OCI-LY7 (cell line): ENCODE measurements around the gene PLCXD1. TPM values are rescaled to one million over a fixed set of nuclear protein-coding genes. Genes with fewer than 3 reads are reported as not detected.
A peak's percentile ranks its signal among the peaks of the same experiment; 100 is the strongest.
"Not testable (repeated sequence)": the region's sequence is repeated elsewhere in the genome, so short reads cannot be mapped to it uniquely, and the experiment has no call there.

Experiments
- BruUV-seq: library from RNA; stranded (reverse); fragments of 400-500 nt; replicated peaks from 2 replicates; lab custom pipeline; 2021; lab: Mats Ljungman, UMichigan
- CTCF ChIA-PET: fragments of 300-600 bp; sonication (Branson Sonifier 250); formaldehyde crosslinking; loops from one replicate; lab custom pipeline; 2022; ENCODE audit warnings: antibody characterized with exemption; ENCODE audit not compliant: unreplicated experiment; lab: Charles Lee
- POLR2A ChIA-PET: fragments of 300-600 bp; sonication (Branson Sonifier 250); formaldehyde crosslinking; loops from one replicate; lab custom pipeline; 2022; ENCODE audit warnings: antibody characterized with exemption; lab: Charles Lee
- DNase-seq: peaks from one replicate; pipeline ENCODE4 v3.0.0-alpha.2; 2015; ENCODE audit warnings: low spot score
- H2AFZ ChIP-seq: fragments of 200-600 bp; sonication (generic), shearing (Covaris generic); 2 replicates; pipeline ENCODE4 v1.6.1; 2014; ENCODE audit warnings: mild to moderate bottlenecking, antibody characterized with exemption, low read length, moderate library complexity
- H3K27ac ChIP-seq: fragments of 200-600 bp; sonication (generic); 2 replicates; pipeline ENCODE4 v1.5.1; 2014; ENCODE audit warnings: mixed run types, low read depth, mild to moderate bottlenecking, moderate library complexity, low read length, inconsistent platforms; ENCODE audit not compliant: poor library complexity, severe bottlenecking
- H3K36me3 ChIP-seq: fragments of 200-600 bp; sonication (generic); 2 replicates; pipeline ENCODE4 v1.6.1; 2014; ENCODE audit warnings: mild to moderate bottlenecking, antibody characterized with exemption, low read length, moderate library complexity, mixed read lengths; ENCODE audit not compliant: insufficient read depth
- H3K4me1 ChIP-seq: fragments of 200-600 bp; sonication (generic); 2 replicates; pipeline ENCODE4 v1.5.1; 2014; ENCODE audit warnings: mild to moderate bottlenecking, low read length; ENCODE audit not compliant: insufficient read depth, poor library complexity, severe bottlenecking
- H3K4me2 ChIP-seq: fragments of 200-600 bp; sonication (generic); 2 replicates; pipeline ENCODE4 v1.6.1; 2014; ENCODE audit warnings: mild to moderate bottlenecking, low read length
- H3K4me3 ChIP-seq: fragments of 200-600 bp; sonication (generic); 2 replicates; pipeline ENCODE4 v1.5.1; 2014; ENCODE audit warnings: mild to moderate bottlenecking, low read depth, low read length; ENCODE audit not compliant: poor library complexity, severe bottlenecking
- H3K79me2 ChIP-seq: fragments of 200-600 bp; sonication (generic); 2 replicates; pipeline ENCODE4 v1.6.1; 2016; ENCODE audit warnings: low read depth, mild to moderate bottlenecking, low read length, moderate library complexity, mixed read lengths; ENCODE audit not compliant: insufficient read depth
- H3K9me2 ChIP-seq: fragments of 200-600 bp; sonication (generic); 2 replicates; pipeline ENCODE4 v1.6.1; 2016; ENCODE audit warnings: mild to moderate bottlenecking, low read length, mixed read lengths; ENCODE audit not compliant: insufficient read depth
- H3K9me3 ChIP-seq: fragments of 200-600 bp; sonication (generic); 2 replicates; pipeline ENCODE4 v1.6.1; 2014; ENCODE audit warnings: mild to moderate bottlenecking, mixed run types, low read length, mixed read lengths
- H4K20me1 ChIP-seq: fragments of 200-600 bp; sonication (generic); 2 replicates; pipeline ENCODE4 v1.6.1; 2014; ENCODE audit warnings: mild to moderate bottlenecking, antibody characterized with exemption, low read length, moderate library complexity, mixed read lengths; ENCODE audit not compliant: insufficient read depth
- EZH2phosphoT487 ChIP-seq: fragments of 200-600 bp; sonication (generic); IDR thresholded peaks from 2 replicates; pipeline ENCODE4 v1.6.1; 2018; ENCODE audit warnings: low read depth, borderline replicate concordance, mild to moderate bottlenecking, mixed run types, antibody characterized with exemption, low read length, moderate library complexity, mixed read lengths
- intact Hi-C: fragments of 100-400 bp; cut with micrococcal nuclease; formaldehyde crosslinking; loops from one replicate; pipeline ENCODE4 v1.10.0; 2022; ENCODE audit not compliant: unreplicated experiment
- total RNA-seq, 2 experiments: library from RNA; depleted of rRNA in 1 of 2; stranded (reverse); fragments of >200 nt in 1 of 2; shearing (Covaris generic) in 1 of 2; gene quantifications; 2 replicates each; pipeline ENCODE4 v1.2.3, GENCODE V29; 2014 to 2022
- TF ChIP-seq, protein P1 (sequence below): fragments of 200-600 bp; sonication (generic); conservative IDR thresholded peaks from 2 replicates; pipeline ENCODE4 v1.5.1; 2014; ENCODE audit warnings: mild to moderate bottlenecking, antibody characterized with exemption, low read length, moderate library complexity, mixed read lengths

PLCXD1 gene
- total RNA-seq, 2 experiments from 2014 or later = 86.0 to 133 TPM

DNA sequence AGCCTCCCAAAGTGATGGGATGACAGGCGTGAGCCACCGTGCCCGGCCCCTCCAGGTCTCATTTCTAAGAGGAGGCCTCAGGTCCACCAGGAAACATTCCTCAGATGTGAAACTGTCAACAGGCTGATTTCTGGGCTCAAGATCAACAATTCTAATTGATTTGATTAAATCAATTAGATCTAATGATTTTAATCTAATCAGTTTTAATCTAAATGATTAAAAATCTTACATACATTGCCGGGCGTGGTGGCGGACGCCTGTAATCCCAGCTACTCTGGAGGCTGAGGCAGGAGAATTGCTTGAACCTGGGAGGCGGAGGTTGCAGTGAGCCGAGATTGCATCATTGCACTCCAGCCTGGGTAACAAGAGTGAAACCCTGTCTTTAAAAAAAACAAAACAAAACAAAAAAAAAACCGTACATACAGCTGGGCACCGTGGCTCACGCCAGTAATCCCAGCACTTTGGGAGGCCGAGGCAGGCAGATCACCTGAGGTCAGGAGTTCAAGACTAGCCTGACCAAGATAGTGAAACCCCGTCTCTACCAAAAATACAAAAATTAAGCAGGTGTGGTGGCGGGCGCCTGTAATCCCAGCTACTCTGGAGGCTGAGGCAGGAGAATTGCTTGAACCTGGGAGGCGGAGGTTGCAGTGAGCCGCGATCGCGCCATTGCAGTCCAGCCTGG, 960 bp downstream of the PLCXD1 start:
- POLR2A ChIA-PET, H4K20me1 ChIP-seq, H3K9me2 ChIP-seq, CTCF ChIA-PET, H3K9me3 ChIP-seq, H2AFZ ChIP-seq, BruUV-seq: not testable (repeated sequence)
- Histone ChIP-seq H3K79me2 (peaks cover 41% of the 10 kb centered on the region), H3K27ac (peak overlapping the region; percentile 94), H3K36me3 (peaks cover 36% of the 10 kb centered on the region), H3K4me2 (peak overlapping the region; percentile 77), H3K4me3 (peak overlapping the region; percentile 90), H3K4me1 (peaks cover 22% of the 10 kb centered on the region)
- peak; percentile 34 for DNase-seq
- intact Hi-C loops = loop anchor here (2.0 kb wide), 1 partner anchor 89 kb away; no protein-coding TSS in a partner anchor

DNA sequence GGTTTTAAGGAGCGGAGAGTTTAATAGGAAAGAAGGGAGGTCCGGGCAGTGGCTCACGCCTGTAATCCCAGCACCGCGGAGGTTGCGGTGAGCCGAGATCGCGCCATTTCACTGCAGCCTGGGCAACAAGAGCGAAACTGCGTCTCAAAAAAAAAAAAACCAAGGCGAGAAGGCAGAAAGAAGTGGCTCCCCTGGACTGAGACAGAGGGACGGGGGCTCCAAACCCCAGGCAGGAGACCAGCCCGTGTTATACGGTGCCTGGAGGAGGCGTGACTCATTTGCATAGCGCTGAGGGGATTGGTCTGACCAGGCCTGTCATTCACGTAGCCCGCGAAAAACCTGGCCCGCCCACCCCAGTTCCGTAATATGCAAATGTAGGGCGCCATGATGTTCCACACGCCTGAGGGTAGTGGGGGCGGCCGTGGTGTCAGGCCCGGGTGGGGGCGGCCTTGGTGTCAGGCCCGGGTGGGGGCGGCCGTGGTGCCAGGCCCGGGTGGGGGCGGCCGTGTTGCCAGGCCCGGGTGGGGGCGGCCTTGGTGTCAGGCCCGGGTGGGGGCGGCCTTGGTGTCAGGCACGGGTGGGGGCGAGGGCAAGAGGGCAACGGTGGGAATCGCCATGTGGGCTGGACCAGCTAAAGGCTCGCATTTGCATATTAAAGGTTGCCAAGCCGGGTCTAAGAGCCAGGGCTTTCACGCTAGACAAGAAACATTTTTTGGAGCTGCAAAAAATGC, 2.1 kb downstream of the PLCXD1 start:
- Histone ChIP-seq H3K4me2 (peak overlapping the region; percentile 89), H2AFZ (no peak overlapping the region), H3K9me2 (no peaks in the 10 kb centered on the region), H3K4me1 (peaks cover 22% of the 10 kb centered on the region), H3K27ac (peak overlapping the region; percentile 94), H3K36me3 (peaks cover 43% of the 10 kb centered on the region), H3K9me3 (no peaks in the 10 kb centered on the region), H3K4me3 (peak overlapping the region; percentile 90), H3K79me2 (peaks cover 45% of the 10 kb centered on the region), H4K20me1 (no peaks in the 10 kb centered on the region)
- POLR2A ChIA-PET = no interaction called here
- no TSS peak for BruUV-seq
- DNase-seq = peak; percentile 98
- intact Hi-C loops = loop anchor here (1.0 to 2.0 kb wide), 2 partner anchors 35 to 88 kb away; partner anchors contain the start of gene GTPBP6
- CTCF ChIA-PET = no interaction called here
- TF ChIP-seq, protein P1, sequence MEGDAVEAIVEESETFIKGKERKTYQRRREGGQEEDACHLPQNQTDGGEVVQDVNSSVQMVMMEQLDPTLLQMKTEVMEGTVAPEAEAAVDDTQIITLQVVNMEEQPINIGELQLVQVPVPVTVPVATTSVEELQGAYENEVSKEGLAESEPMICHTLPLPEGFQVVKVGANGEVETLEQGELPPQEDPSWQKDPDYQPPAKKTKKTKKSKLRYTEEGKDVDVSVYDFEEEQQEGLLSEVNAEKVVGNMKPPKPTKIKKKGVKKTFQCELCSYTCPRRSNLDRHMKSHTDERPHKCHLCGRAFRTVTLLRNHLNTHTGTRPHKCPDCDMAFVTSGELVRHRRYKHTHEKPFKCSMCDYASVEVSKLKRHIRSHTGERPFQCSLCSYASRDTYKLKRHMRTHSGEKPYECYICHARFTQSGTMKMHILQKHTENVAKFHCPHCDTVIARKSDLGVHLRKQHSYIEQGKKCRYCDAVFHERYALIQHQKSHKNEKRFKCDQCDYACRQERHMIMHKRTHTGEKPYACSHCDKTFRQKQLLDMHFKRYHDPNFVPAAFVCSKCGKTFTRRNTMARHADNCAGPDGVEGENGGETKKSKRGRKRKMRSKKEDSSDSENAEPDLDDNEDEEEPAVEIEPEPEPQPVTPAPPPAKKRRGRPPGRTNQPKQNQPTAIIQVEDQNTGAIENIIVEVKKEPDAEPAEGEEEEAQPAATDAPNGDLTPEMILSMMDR = no peak
- no peak for TF ChIP-seq EZH2phosphoT487

DNA sequence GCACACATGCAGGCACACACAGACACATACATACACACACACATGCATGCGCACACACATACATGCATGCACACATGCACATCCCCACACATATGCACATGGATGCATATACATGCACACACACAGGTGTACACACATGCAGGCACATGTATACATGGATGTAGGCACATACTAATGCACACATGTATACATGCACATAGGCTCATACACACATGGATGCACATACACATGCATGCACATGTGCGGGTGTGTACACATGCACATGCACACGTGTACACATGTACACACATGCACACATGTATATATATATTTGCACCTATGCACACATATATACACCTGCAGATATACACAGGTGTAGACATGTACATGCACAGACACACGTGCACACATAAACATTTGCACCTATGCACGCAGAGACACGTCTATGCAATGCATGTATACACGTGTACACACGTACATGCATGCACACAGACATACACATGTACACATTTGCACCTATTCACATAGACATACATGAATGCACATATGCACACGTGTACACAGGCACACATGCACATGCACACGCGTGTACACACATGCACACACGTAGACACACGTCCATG, 4.0 kb downstream of the PLCXD1 start:
- H3K4me2 ChIP-seq = no peak overlapping the region
- no peak overlapping the region for H3K4me3 ChIP-seq
- H3K4me1 ChIP-seq = peaks cover 7% of the 10 kb centered on the region
- peaks cover 45% of the 10 kb centered on the region for H3K79me2 ChIP-seq
- intact Hi-C loops = no loop called here
- POLR2A ChIA-PET = no interaction called here
- H3K27ac ChIP-seq = no peak overlapping the region
- H4K20me1 ChIP-seq = no peaks in the 10 kb centered on the region; the same call in 1 of the 2 replicates
- no TSS peak for BruUV-seq
- TF ChIP-seq, protein P1 = no peak
- TF ChIP-seq EZH2phosphoT487 = no peak
- no peak for DNase-seq
- peaks cover 61% of the 10 kb centered on the region for H3K36me3 ChIP-seq
- no peaks in the 10 kb centered on the region for H3K9me2 ChIP-seq
- CTCF ChIA-PET = no interaction called here
- no peak overlapping the region for H2AFZ ChIP-seq
- no peaks in the 10 kb centered on the region for H3K9me3 ChIP-seq
